Stimulated activated CD4-positive, alpha-beta T cell treated with anti-CD3 and anti-CD28 coated beads, Interleukin-12 subunit alpha, Interleukin-12 subunit beta, amount 100 ng/mL, for 4 hours (primary cell): Measurements from ENCODE around the gene SNAP29.
"Not testable (repeated sequence)": the region's sequence is repeated elsewhere in the genome, so short reads cannot be mapped to it uniquely, and the experiment has no call there.

Experiments
- DNase-seq: peaks from one replicate; pipeline ENCODE4 v3.0.0-alpha.2; 2020

The SNAP29 gene

GRCh38 chr22:20935049-20935448, 76.2 kb downstream of the SNAP29 start:
- DNase-seq, result not testable (repeated sequence)

DNA sequence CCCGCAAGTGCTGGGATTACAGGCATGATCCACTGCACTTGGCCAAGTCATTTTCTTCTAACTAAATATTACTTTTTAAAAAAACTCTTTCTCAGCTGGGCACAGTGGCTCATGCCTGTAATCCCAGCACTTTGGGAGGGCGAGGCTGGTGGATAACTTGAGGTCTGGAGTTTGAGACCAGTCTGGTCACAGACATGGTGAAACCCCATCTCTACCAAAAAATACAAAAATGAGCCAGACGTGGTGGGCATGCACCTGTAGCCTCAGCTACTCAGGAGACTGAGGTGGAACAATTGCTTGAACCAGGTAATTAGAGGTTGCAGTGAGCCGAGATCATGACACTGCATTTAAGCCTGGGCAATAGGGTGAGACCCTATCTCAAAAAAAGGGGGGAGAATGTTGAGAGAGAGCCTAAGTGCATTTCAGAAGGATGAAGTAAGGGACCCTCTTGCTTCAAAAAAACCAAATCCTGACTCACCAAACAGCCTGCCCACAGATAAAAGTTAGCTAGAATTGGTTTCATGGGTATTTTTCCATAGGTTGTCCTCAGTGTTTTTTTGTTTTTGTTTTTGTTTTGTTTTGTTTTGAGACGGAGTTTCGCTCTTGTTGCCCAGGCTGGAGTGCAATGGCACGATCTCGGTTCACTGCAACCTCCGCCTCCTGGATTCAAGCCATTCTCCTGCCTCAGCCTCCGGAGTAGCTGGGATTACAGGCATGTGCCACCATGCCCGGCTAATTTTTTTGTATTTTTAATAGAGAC, 77.2 kb downstream of the SNAP29 start:
- not testable (repeated sequence) for DNase-seq

- no peak for DNase-seq
Measured at GRCh38 chr22:20937031-20937793, 78.4 kb downstream of the SNAP29 start.

- no peak for DNase-seq
Measured at GRCh38 chr22:20937794-20938671, 79.2 kb downstream of the SNAP29 start.

DNA sequence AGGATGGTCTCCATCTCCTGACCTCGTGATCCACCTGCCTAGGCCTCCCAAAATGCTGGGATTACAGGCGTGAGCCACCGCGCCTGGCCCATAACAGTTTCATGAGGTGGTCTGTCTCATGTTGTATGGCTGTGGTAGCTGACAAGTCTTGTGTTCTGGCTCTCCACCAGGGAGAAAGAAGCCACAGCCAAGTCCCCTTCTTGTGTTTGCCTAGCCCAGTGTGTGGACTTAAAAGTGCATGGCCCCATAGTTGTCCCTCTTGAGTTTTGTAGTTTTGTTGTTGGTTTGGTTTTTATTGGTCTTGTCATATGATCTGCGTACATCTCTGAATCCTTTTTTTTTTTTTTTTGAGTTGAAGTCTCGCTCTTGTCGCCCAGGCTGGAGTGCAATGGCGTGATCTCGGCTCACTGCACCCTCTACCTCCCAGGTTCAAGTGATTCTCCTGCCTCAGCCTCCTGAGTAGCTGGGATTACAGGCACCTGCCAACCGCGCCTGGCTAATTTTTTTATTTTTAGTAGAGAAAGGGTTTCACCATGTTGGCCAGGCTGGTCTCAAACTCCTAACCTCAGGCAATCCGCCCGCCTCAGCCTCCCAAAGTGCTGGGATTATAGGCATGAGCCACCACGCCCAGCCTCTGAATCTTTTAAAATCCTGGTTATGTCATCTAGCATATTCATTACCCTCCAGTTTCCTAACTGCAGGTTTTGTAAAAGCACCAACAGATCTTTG, 80.8 kb downstream of the SNAP29 start:
- DNase-seq, result not testable (repeated sequence)

DNA sequence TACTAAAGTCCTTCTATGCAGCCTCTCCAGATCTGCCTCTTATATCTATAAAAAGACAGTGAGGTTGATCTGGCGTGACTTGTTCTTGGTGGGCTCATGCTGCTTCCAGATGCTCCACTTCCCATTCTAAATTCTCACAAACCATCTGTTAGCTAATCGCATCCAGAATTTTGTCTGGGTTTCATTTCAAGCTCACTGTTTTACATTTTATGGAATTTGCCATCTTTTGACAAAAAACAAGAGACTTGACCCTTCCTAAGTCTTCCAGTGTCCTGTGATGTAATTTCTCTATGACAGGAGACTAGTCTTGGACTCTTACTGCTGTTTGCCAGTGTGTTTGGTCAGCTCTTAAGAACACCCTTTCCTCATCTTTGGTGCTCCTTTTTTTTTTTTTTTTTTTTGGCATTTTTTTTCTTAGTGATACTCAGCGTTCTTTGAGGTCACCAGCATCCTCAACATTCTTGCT, 81.4 kb downstream of the SNAP29 start:
- DNase-seq, result no peak
